AG10803 (cell line): ENCODE data around the gene HDAC9.

Source experiments
- DNase-seq: peaks from one replicate; pipeline ENCODE4 v3.0.0; 2010; ENCODE audit warnings: low read depth
- H3K4me3 ChIP-seq: 2 replicates; pipeline ENCODE4 v1.5.1; 2011; ENCODE audit warnings: mild to moderate bottlenecking, low read length, control low read depth
- CTCF ChIP-seq: conservative IDR thresholded peaks from 2 replicates; pipeline ENCODE4 v1.5.1; 2011; ENCODE audit warnings: mild to moderate bottlenecking, low read length, control low read depth, inconsistent platforms

Gene HDAC9

GRCh38 chr7:18693816-18694215, 198.3 kb downstream of the HDAC9 start:
- DNase-seq: peak; percentile 78
- no peak for TF ChIP-seq CTCF

GRCh38 chr7:18694484-18694883, 198.9 kb downstream of the HDAC9 start:
- no peak overlapping the region for H3K4me3 ChIP-seq
- DNase-seq: no peak
- no peak for TF ChIP-seq CTCF

More at GRCh38 chr7:18693816-18694215, 198.3 kb downstream of the HDAC9 start:
- H3K4me3 ChIP-seq: no peak overlapping the region

- no peak for DNase-seq
- TF ChIP-seq CTCF: no peak
- no peak overlapping the region for H3K4me3 ChIP-seq
Observed at GRCh38 chr7:18694911-18695310, 199.4 kb downstream of the HDAC9 start.

- TF ChIP-seq CTCF: no peak
- DNase-seq: no peak
- H3K4me3 ChIP-seq: no peak overlapping the region
Observed at GRCh38 chr7:18698258-18698734, 202.7 kb downstream of the HDAC9 start.

GRCh38 chr7:18700147-18700546, 204.6 kb downstream of the HDAC9 start:
- no peak for DNase-seq
- no peak for TF ChIP-seq CTCF
- H3K4me3 ChIP-seq: no peak overlapping the region

GRCh38 chr7:18702071-18702829, 206.7 kb downstream of the HDAC9 start:
- no peak for DNase-seq

More at GRCh38 chr7:18702071-18702829, 206.7 kb downstream of the HDAC9 start:
- H3K4me3 ChIP-seq: no peak overlapping the region
- no peak for TF ChIP-seq CTCF
